H1 (cell line): Measurements from ENCODE around the gene RPSA. TPM values are rescaled to one million over a fixed set of nuclear protein-coding genes. Genes with fewer than 3 reads are reported as not detected.

ENCODE experiments used
- RNF2 ChIP-seq: fragments of 200-900, 300-1000 bp; sonication (generic); IDR thresholded peaks from 2 replicates; pipeline ENCODE4 v1.7.1; 2016; ENCODE audit warnings: borderline replicate concordance, low read depth, mild to moderate bottlenecking, antibody characterized with exemption, low read length; ENCODE audit not compliant: poor library complexity, severe bottlenecking; ENCODE audit errors: missing control alignments
- SIX5 ChIP-seq: IDR thresholded peaks from 2 replicates; pipeline ENCODE4 v1.6.1; 2011; ENCODE audit warnings: mild to moderate bottlenecking, low read depth, low read length
- SP1 ChIP-seq: IDR thresholded peaks from 2 replicates; pipeline ENCODE4 v1.6.1; 2011; ENCODE audit warnings: low read depth, low read length
- polyA plus RNA-seq, 7 experiments: library from polyadenylated mRNA; depleted of rRNA in 3 of 7; stranded (reverse) in 5 of 7; unstranded in 2 of 7; fragments of >200 nt in 5 of 7; fragments of 200-250 nt in 2 of 7; gene quantifications; 1 replicate in 5 of 7; 2 replicates in 1 of 7; 4 replicates in 1 of 7; pipeline versions ENCODE4 v1.2.1 to v1.2.3, GENCODE V29; 2011 to 2013; ENCODE audit warnings: missing spikeins in 2 of 7, mixed read lengths in 2 of 7
- total RNA-seq: library from RNA; stranded (reverse); fragmentation: NEBNext Ultra II Directional; extraction: Animal tissue kit (Norgen Biotek cat#: 25700); gene quantifications from 2 replicates; pipeline ENCODE4 v1.2.1, GENCODE V29; 2021
- TF ChIP-seq, protein P1 (sequence below), 3 experiments: IDR thresholded peaks; 1 replicate in 2 of 3; 2 replicates in 1 of 3; pipeline versions ENCODE4 v1.5.1 to v1.6.1; 2011; ENCODE audit warnings: low read length in 3 of 3, mild to moderate bottlenecking in 3 of 3, inconsistent platforms in 2 of 3, low read depth in 1 of 3, moderate library complexity in 1 of 3; ENCODE audit not compliant: insufficient read depth in 1 of 3; ENCODE audit errors: control extremely low read depth in 1 of 3

RPSA gene
- total and polyA plus RNA-seq, 2 of the 8 experiments (the other 6 are each of a cell fraction or from before 2014, with no cell fraction given), result 2,661 to 7,468 TPM

DNA sequence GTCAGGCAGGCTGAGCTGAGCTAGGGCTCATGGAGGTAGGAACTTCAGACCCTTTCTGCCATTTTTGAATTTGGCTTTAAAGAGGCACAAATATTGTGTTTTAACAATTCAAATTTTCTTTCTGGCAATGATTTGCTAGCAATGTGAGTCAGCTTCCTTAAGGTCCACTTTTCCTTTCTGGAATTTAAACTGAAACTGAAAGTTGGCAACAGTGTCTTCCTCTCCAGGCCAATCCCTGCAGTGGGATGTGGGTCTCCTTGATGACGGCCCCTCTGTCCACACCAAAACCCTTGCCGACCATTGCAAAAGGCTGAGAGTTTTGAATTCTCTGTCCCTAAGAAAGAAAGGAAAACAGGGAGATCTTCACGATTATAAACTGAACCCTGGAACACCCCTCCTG is 27.1 kb downstream of the RPSA start (continued):
- TF ChIP-seq RNF2, result no peak
- TF ChIP-seq, protein P1, sequence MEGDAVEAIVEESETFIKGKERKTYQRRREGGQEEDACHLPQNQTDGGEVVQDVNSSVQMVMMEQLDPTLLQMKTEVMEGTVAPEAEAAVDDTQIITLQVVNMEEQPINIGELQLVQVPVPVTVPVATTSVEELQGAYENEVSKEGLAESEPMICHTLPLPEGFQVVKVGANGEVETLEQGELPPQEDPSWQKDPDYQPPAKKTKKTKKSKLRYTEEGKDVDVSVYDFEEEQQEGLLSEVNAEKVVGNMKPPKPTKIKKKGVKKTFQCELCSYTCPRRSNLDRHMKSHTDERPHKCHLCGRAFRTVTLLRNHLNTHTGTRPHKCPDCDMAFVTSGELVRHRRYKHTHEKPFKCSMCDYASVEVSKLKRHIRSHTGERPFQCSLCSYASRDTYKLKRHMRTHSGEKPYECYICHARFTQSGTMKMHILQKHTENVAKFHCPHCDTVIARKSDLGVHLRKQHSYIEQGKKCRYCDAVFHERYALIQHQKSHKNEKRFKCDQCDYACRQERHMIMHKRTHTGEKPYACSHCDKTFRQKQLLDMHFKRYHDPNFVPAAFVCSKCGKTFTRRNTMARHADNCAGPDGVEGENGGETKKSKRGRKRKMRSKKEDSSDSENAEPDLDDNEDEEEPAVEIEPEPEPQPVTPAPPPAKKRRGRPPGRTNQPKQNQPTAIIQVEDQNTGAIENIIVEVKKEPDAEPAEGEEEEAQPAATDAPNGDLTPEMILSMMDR (IDR thresholded peaks at IDR 0.05; ENCODE audit: control extremely low read depth in 1 of 3, insufficient read depth in 1 of 3, low read depth in 1 of 3, low read length in 3 of 3), result no peak
- no peak for TF ChIP-seq SIX5
- TF ChIP-seq SP1, result no peak
- TF ChIP-seq, all 59 proteins: peak for 0
